ENCODE measurements around the gene PLA2G12B.

The PLA2G12B gene

DNA sequence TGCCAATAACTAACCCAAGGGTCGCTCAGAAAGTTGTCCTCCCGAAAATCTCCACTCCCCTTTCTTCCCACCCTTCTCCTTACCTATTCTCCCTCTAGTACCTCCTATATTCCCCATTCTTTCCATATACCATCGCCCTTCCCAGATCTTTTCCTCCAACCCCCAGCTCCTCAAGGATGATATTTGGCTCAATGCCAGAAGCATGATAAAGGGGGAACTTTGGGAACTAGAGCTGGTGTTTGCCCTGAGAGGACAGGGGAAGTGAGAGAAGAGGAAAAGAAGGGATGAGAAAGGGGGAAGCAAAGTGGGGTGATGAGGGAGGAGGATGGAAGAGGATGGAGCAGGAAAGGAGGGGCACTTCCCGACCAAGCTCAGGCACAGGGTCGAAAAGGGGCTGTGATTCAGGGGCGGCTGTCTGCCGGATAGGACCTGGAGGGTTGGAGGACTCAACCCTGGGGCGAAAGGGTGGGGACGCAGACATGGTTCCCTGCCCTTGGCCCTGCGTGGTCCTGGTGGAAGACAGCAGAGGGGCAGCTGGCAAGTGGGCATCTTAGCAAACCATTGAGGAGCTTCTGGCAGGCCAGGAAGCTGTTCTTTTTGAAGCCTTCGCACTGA is 59.3 kb downstream of the PLA2G12B start:
- TF ChIP-seq, protein P1, sequence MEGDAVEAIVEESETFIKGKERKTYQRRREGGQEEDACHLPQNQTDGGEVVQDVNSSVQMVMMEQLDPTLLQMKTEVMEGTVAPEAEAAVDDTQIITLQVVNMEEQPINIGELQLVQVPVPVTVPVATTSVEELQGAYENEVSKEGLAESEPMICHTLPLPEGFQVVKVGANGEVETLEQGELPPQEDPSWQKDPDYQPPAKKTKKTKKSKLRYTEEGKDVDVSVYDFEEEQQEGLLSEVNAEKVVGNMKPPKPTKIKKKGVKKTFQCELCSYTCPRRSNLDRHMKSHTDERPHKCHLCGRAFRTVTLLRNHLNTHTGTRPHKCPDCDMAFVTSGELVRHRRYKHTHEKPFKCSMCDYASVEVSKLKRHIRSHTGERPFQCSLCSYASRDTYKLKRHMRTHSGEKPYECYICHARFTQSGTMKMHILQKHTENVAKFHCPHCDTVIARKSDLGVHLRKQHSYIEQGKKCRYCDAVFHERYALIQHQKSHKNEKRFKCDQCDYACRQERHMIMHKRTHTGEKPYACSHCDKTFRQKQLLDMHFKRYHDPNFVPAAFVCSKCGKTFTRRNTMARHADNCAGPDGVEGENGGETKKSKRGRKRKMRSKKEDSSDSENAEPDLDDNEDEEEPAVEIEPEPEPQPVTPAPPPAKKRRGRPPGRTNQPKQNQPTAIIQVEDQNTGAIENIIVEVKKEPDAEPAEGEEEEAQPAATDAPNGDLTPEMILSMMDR (conservative IDR thresholded peaks at IDR 0.05; ENCODE audit: control insufficient read depth, insufficient read depth, low read depth, low read length) = no peak
- no peak for DNase-seq (ENCODE audit: low read depth)
- H3K4me3 ChIP-seq (ENCODE audit: control insufficient read depth, low read depth, low read length) = no peak overlapping the region

DNA sequence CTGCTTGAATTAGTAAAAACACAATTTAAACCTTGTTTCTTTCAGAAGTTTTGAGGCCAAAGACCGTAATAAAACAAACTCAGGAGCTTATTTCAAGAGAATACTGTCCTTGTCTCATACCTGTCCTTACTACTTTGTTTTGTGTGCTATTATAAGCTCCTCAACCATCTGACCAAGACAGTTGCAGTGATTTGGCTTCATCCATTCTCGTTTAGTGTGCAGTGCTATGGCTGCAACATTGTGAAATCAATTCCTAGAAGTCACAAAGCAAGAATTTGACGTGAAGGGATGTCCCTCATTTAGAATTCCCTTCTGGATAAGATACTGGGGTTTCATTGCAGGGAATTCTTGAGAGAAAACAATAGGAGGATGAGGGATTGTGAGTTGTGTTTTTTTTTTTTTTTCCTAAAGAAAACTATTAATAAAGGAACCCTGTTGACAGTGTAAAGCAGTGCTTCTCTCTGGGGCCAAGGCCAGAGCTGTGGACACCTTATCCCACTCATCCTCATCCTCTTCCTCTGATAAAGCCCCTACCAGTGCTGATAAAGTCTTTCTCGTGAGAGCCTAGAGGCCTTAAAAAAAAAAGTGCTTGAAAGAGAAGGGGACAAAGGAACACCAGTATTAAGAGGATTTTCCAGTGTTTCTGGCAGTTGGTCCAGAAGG is 61.3 kb downstream of the PLA2G12B start, which contains the start of gene OIT3:
OIT3 (plus strand) TSS at position 604 of the 663 bp plus-strand sequence. CDS start 60 bp downstream, outside the sequence.
- DNase-seq (ENCODE audit: low read depth) = no peak
- TF ChIP-seq, protein P1 (conservative IDR thresholded peaks at IDR 0.05; ENCODE audit: control insufficient read depth, insufficient read depth, low read depth, low read length) = no peak
- H3K4me3 ChIP-seq (ENCODE audit: control insufficient read depth, low read depth, low read length) = no peak within 1 kb of the TSS

GRCh38 chr10:72890086-72890485 is 64.5 kb downstream of the PLA2G12B start:
- H3K4me3 ChIP-seq (ENCODE audit: control insufficient read depth, low read depth, low read length) = no peak overlapping the region
- no peak for DNase-seq (ENCODE audit: low read depth)
- TF ChIP-seq, protein P1 (conservative IDR thresholded peaks at IDR 0.05; ENCODE audit: control insufficient read depth, insufficient read depth, low read depth, low read length) = no peak

GRCh38 chr10:72889391-72889831 is 65.2 kb downstream of the PLA2G12B start:
- no peak overlapping the region for H3K4me3 ChIP-seq (ENCODE audit: control insufficient read depth, low read depth, low read length)
- TF ChIP-seq, protein P1 (conservative IDR thresholded peaks at IDR 0.05; ENCODE audit: control insufficient read depth, insufficient read depth, low read depth, low read length) = no peak
- DNase-seq (ENCODE audit: low read depth) = peak; percentile 57

- no peak overlapping the region for H3K4me3 ChIP-seq (ENCODE audit: control insufficient read depth, low read depth, low read length)
- TF ChIP-seq, protein P1 (conservative IDR thresholded peaks at IDR 0.05; ENCODE audit: control insufficient read depth, insufficient read depth, low read depth, low read length) = no peak
- DNase-seq (ENCODE audit: low read depth) = no peak
Measured at GRCh38 chr10:72888151-72888638, 66.4 kb downstream of the PLA2G12B start.

DNA sequence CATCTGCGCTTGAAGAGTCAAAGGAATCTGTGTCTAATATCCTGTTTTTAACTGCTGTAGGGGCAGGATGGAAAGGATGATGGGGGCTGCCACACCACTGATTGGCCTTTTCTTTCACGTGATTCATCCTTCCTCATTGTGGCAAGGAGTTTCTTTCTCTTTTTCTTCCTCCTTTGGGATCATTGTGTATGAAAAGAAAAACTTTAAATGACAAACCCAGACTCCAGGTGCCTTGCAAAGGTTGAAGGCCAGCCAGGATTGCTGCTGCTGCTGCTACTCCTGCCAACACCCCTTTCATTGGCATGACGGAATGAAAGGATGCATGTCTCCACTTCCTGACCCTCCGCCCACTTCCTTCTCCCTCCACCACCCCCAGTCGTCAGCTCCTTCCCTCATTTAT is 67.6 kb downstream of the PLA2G12B start:
- TF ChIP-seq, protein P1 (conservative IDR thresholded peaks at IDR 0.05; ENCODE audit: control insufficient read depth, insufficient read depth, low read depth, low read length) = no peak
- no peak for DNase-seq (ENCODE audit: low read depth)
- no peak overlapping the region for H3K4me3 ChIP-seq (ENCODE audit: control insufficient read depth, low read depth, low read length)
